ENCODE data around the gene WDR18. TPM values are rescaled to one million over a fixed set of nuclear protein-coding genes. Genes with fewer than 3 reads are reported as not detected.

The WDR18 gene
- polyA plus RNA-seq, 1 donor from 2014 or later = 64.9 TPM

GRCh38 chr19:989381-990081 is 5.4 kb downstream of the WDR18 start:
- Histone ChIP-seq H3K9me3 (ENCODE audit: low read length) (no peaks in the 10 kb centered on the region), H3K4me2 (ENCODE audit: low read length) (no peak overlapping the region), H4K20me1 (ENCODE audit: insufficient read depth) (no peaks in the 10 kb centered on the region), H3K9ac (ENCODE audit: low read length) (no peak overlapping the region), H2AFZ (ENCODE audit: low read depth, low read length) (no peak overlapping the region), H3K27ac (ENCODE audit: low read length) (no peak overlapping the region), H3K4me3 (ENCODE audit: low read length) (no peak overlapping the region), H3K79me2 (replicated peaks; ENCODE audit: insufficient read depth, low read length) (no peaks in the 10 kb centered on the region), H3K36me3 (ENCODE audit: insufficient read depth, low read length) (no peaks in the 10 kb centered on the region), H3K9me2 (ENCODE audit: insufficient read depth, low read length) (no peaks in the 10 kb centered on the region), H3K27me3 (ENCODE audit: insufficient read depth, low read depth, low read length) (no peaks in the 10 kb centered on the region), H3F3A (ENCODE audit: insufficient read depth, low read length, poor library complexity, severe bottlenecking) (no peaks in the 10 kb centered on the region)
- no peak for TF ChIP-seq POLR2AphosphoS5 (IDR thresholded peaks at IDR 0.05)
- TF ChIP-seq, protein P1, sequence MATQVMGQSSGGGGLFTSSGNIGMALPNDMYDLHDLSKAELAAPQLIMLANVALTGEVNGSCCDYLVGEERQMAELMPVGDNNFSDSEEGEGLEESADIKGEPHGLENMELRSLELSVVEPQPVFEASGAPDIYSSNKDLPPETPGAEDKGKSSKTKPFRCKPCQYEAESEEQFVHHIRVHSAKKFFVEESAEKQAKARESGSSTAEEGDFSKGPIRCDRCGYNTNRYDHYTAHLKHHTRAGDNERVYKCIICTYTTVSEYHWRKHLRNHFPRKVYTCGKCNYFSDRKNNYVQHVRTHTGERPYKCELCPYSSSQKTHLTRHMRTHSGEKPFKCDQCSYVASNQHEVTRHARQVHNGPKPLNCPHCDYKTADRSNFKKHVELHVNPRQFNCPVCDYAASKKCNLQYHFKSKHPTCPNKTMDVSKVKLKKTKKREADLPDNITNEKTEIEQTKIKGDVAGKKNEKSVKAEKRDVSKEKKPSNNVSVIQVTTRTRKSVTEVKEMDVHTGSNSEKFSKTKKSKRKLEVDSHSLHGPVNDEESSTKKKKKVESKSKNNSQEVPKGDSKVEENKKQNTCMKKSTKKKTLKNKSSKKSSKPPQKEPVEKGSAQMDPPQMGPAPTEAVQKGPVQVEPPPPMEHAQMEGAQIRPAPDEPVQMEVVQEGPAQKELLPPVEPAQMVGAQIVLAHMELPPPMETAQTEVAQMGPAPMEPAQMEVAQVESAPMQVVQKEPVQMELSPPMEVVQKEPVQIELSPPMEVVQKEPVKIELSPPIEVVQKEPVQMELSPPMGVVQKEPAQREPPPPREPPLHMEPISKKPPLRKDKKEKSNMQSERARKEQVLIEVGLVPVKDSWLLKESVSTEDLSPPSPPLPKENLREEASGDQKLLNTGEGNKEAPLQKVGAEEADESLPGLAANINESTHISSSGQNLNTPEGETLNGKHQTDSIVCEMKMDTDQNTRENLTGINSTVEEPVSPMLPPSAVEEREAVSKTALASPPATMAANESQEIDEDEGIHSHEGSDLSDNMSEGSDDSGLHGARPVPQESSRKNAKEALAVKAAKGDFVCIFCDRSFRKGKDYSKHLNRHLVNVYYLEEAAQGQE (IDR thresholded peaks at IDR 0.05; ENCODE audit: borderline replicate concordance) = no peak
- TF ChIP-seq EZH2 (IDR thresholded peaks at IDR 0.05; ENCODE audit: borderline replicate concordance, insufficient read depth, low read length, poor library complexity, severe bottlenecking) = no peak
- no peak for TF ChIP-seq TAF1 (IDR thresholded peaks at IDR 0.05; ENCODE audit: low read depth)
- no peak for TF ChIP-seq EP300 (conservative IDR thresholded peaks at IDR 0.05; ENCODE audit: poor library complexity, severe bottlenecking)
- no peak for TF ChIP-seq CTCF (IDR thresholded peaks at IDR 0.05; ENCODE audit: poor library complexity, severe bottlenecking)
- TF ChIP-seq SMC3 (conservative IDR thresholded peaks at IDR 0.05; ENCODE audit: poor library complexity) = no peak
- TF ChIP-seq MXI1 (conservative IDR thresholded peaks at IDR 0.05; ENCODE audit: poor library complexity, severe bottlenecking) = no peak
- TF ChIP-seq RAD21 (conservative IDR thresholded peaks at IDR 0.05) = no peak

DNA sequence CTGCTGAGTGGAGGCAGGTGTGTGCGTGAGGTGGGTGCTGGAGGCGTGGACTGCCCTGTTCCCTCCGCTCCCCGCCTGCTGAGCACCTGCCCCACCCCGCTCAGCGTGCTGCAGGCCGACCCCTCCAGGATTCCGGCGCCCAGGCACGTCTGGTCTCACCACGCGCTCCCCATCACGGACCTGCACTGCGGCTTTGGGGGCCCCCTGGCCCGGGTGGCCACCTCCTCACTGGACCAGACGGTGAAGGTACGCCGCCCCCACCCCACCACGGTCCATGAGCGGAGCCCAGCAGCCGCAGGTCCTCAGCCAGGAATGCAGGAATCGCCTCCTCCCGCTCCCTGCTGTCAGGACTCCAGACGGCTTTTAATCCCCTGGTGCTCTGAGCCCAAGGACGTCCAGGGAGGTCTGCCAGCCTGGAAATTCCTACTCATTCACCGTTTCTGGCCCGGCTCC is 6.0 kb downstream of the WDR18 start:
- TF ChIP-seq EP300 (conservative IDR thresholded peaks at IDR 0.05; ENCODE audit: poor library complexity, severe bottlenecking) (no peak), POLR2AphosphoS5 (IDR thresholded peaks at IDR 0.05) (no peak), MXI1 (conservative IDR thresholded peaks at IDR 0.05; ENCODE audit: poor library complexity, severe bottlenecking) (no peak), EZH2 (IDR thresholded peaks at IDR 0.05; ENCODE audit: borderline replicate concordance, insufficient read depth, low read length, poor library complexity, severe bottlenecking) (no peak), TAF1 (IDR thresholded peaks at IDR 0.05; ENCODE audit: low read depth) (no peak), CTCF (IDR thresholded peaks at IDR 0.05; ENCODE audit: poor library complexity, severe bottlenecking) (no peak), SMC3 (conservative IDR thresholded peaks at IDR 0.05; ENCODE audit: poor library complexity) (no peak)
- TF ChIP-seq, protein P1 (IDR thresholded peaks at IDR 0.05; ENCODE audit: borderline replicate concordance) = no peak
- Histone ChIP-seq H3F3A (ENCODE audit: insufficient read depth, low read length, poor library complexity, severe bottlenecking) (no peaks in the 10 kb centered on the region), H3K27me3 (ENCODE audit: insufficient read depth, low read depth, low read length) (no peaks in the 10 kb centered on the region), H4K20me1 (ENCODE audit: insufficient read depth) (no peaks in the 10 kb centered on the region), H3K9me3 (ENCODE audit: low read length) (no peaks in the 10 kb centered on the region), H3K79me2 (replicated peaks; ENCODE audit: insufficient read depth, low read length) (no peaks in the 10 kb centered on the region), H3K4me2 (ENCODE audit: low read length) (no peak overlapping the region), H3K9ac (ENCODE audit: low read length) (no peak overlapping the region), H3K27ac (ENCODE audit: low read length) (no peak overlapping the region), H2AFZ (ENCODE audit: low read depth, low read length) (no peak overlapping the region), H3K36me3 (ENCODE audit: insufficient read depth, low read length) (no peaks in the 10 kb centered on the region), H3K4me3 (ENCODE audit: low read length) (no peak overlapping the region), H3K9me2 (ENCODE audit: insufficient read depth, low read length) (no peaks in the 10 kb centered on the region)
